Measurements from ENCODE around the gene ARHGAP44.
"Not testable (repeated sequence)": the region's sequence is repeated elsewhere in the genome, so short reads cannot be mapped to it uniquely, and the experiment has no call there.

Gene ARHGAP44

DNA sequence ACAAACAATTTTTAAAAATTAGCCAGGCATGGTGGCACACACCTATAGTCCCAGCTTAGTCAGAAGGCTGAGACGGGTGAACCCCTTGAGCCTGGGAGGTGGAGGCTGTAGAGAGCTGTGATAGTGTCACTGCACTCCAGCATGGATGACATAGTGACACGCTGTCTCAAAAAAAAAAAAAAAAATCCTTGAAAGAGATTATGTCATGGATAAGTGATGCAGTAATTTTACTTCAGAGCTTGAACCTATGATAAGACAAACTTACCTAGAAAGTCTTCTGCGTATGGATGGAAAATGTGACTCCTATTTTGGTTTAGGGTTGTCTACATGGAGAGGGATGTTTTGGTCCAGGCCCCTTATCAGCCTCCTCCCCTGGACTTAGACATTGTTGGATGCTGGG, 176.7 kb downstream of the ARHGAP44 start:
- in situ Hi-C loops (cut with MboI; ENCODE audit: low sequenced_read_pairs): no loop called here
- H3K4me3 ChIP-seq: no peak overlapping the region
- no peaks in the 10 kb centered on the region for H3K9me3 ChIP-seq
- DNase-seq (ENCODE audit: low spot score in 2 of 2): no peak
- H3K36me3 ChIP-seq (replicated peaks): no peaks in the 10 kb centered on the region
- no peaks in the 10 kb centered on the region for H3K4me1 ChIP-seq
- no peaks in the 10 kb centered on the region for H3K27me3 ChIP-seq (ENCODE audit: low read depth)

DNA sequence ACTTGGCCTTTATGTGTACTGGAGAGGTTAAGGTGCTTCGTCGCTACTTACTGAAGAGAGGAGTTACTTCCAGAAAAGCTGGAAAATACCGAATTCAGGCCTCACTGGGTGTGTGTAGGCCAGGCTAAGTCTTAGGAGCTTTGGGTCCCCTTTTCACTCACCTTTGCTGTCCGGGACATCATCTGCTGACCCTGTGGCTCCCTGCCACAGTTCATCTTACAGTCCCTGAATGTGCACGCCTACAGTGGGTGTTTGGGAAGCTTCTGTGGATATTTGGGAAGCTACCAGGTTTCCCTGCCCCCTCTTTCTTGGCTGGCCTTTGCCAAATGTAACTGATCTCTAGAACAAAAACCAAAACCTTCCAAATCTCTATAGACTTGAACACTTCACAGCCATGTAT, 177.1 kb downstream of the ARHGAP44 start:
- Histone ChIP-seq H3K36me3 (replicated peaks) (no peaks in the 10 kb centered on the region), H3K9me3 (no peaks in the 10 kb centered on the region), H3K4me3 (no peak overlapping the region), H3K27me3 (ENCODE audit: low read depth) (no peaks in the 10 kb centered on the region), H3K4me1 (no peaks in the 10 kb centered on the region)
- in situ Hi-C loops (cut with MboI; ENCODE audit: low sequenced_read_pairs): no loop called here
- no peak for DNase-seq (ENCODE audit: low spot score in 2 of 2)

DNA sequence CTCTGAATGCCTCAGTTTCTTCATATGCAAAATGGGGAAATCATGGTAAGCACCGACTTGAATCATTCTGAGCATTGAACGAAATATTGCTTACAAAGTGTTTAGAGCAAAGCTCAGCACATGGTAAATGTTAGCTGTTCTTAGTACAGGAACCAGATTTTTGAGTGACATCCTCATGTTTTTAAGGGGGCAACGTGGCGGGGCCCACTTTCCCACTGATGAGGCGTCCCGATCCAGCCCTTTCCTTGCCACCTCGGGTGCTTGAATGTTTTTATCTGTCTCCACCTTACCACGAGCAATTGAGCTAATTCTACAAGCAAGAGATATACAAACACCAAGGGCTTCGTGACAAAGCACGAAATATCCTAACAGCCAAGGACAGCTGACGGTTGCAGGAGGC, 178.7 kb downstream of the ARHGAP44 start:
- in situ Hi-C loops (cut with MboI; ENCODE audit: low sequenced_read_pairs): no loop called here
- Histone ChIP-seq H3K27me3 (ENCODE audit: low read depth) (no peaks in the 10 kb centered on the region), H3K4me1 (no peaks in the 10 kb centered on the region), H3K9me3 (no peaks in the 10 kb centered on the region), H3K36me3 (replicated peaks) (no peaks in the 10 kb centered on the region), H3K4me3 (no peak overlapping the region)
- DNase-seq (ENCODE audit: low spot score in 2 of 2): no peak

DNA sequence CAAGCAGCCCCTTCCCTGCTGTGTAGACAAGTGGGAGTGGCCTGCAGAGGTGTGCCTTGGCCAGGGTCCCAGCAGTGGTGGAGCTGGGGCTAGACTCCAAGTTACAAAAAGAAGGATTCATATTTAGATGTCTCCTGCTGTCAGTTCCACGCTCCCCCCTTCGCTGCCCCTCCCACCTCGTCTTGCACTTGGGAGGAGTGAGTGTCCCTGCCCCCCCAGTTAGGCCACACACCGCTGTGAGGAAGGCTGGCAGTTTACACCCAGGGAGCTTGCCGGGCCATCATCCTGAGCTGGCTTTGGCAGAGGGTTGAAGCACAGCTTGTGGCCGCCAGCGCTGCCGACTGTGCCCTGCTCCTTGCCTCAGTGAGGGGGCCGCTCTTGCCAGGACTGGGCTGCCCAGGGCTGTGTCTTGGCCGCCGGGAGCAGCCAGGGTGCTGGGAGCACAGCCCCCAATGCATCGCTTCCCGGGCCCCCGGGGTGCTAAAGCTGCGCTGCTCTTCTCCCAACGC, 184.3 kb downstream of the ARHGAP44 start:
- no peaks in the 10 kb centered on the region for H3K36me3 ChIP-seq (replicated peaks)
- DNase-seq (ENCODE audit: low spot score in 2 of 2): no peak
- H3K9me3 ChIP-seq: no peaks in the 10 kb centered on the region
- no peaks in the 10 kb centered on the region for H3K4me1 ChIP-seq
- H3K4me3 ChIP-seq: no peak overlapping the region
- H3K27me3 ChIP-seq (ENCODE audit: low read depth): no peaks in the 10 kb centered on the region
- in situ Hi-C loops (cut with MboI; ENCODE audit: low sequenced_read_pairs): no loop called here

DNA sequence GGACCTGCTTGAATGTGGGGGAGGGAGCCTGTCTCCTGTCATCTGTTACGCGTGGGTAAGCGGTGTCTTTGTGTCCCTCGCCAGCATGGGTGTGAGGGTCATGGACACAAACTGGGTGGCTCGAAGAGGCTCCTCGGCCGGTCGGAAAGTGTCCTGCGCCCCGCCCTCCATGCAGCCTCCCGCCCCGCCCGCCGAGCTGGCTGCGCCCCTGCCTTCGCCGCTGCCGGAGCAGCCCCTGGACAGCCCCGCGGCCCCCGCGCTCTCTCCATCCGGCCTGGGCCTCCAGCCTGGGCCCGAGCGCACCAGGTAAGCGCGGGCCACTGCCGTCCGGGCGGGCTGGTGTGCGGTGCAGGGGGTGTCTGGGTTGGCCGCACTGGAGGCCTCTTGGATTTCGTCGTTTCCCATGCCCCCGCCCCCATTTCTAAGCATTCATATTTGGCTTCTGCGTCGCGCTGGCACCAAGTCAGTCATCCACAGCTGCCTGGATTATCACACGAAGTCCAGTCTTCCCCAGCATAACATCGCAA, 184.8 kb downstream of the ARHGAP44 start:
- Histone ChIP-seq H3K27me3 (ENCODE audit: low read depth) (no peaks in the 10 kb centered on the region), H3K36me3 (replicated peaks) (no peaks in the 10 kb centered on the region), H3K4me3 (no peak overlapping the region), H3K4me1 (no peaks in the 10 kb centered on the region), H3K9me3 (no peaks in the 10 kb centered on the region)
- in situ Hi-C loops (cut with MboI; ENCODE audit: low sequenced_read_pairs): no loop called here
- DNase-seq (ENCODE audit: low spot score in 2 of 2): no peak

DNA sequence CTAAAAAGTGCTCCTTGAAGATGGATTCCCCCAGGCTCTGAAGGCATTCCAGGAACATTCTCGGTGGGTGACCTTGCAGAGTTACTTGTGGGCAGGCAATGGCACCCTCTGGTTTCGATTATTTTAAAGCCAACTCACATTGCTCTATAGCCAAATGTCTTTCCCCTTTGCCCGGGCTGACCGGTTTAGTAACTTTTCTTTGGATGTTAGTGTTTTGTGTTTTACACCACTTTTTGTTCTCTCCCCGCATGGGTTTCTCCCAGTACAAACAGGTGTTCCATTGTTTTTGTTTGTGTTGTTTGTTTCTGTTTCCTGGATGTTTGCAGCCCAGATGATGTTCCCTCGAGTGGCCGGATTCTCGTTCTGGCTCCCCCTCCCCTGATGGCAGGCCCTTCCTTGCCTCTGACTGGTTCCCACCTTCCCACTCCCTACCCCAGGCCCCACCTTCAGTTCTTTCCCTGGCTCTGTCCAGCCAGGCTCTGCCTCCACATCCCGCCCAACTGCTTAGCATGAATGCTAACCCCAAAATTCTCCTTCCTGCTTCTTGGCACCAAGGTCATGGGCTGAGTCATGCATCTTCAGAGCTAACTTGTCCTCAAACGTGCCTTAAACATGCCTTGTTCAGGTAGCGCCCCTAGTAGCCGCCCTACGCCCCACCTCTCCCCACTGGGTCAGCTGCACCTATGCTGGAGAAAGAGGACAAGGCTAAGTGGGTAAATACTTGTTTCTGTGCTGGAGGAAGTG, 187.9 kb downstream of the ARHGAP44 start:
- Histone ChIP-seq H3K4me1 (no peaks in the 10 kb centered on the region), H3K27me3 (ENCODE audit: low read depth) (no peaks in the 10 kb centered on the region), H3K4me3 (no peak overlapping the region), H3K9me3 (no peaks in the 10 kb centered on the region), H3K36me3 (replicated peaks) (no peaks in the 10 kb centered on the region)
- in situ Hi-C loops (cut with MboI; ENCODE audit: low sequenced_read_pairs): no loop called here
- DNase-seq (ENCODE audit: low spot score in 2 of 2): no peak

DNA sequence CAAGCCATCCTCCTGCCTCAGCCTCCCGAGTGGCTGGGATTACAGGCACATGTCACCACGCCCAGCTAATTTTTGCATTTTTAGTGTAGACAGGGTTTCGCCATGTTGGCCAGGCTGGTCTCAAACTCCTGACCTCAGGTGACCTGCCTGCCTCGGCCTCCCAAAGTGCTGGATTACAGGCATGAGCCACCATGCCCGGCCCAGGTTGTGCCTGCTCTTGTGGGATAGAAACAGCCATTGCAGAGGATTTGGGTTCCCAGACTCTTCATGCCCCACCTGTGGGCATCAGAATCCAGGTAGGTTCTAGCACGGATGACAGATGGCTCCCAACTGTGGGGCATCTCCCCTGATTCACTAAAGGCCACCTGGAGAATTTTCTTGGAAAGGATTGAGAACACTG, 189.5 kb downstream of the ARHGAP44 start:
- H3K4me3 ChIP-seq; H3K36me3 ChIP-seq (replicated peaks); H3K9me3 ChIP-seq; H3K4me1 ChIP-seq; H3K27me3 ChIP-seq (ENCODE audit: low read depth); DNase-seq (ENCODE audit: low spot score in 2 of 2); in situ Hi-C loops (cut with MboI; ENCODE audit: low sequenced_read_pairs): not testable (repeated sequence)

DNA sequence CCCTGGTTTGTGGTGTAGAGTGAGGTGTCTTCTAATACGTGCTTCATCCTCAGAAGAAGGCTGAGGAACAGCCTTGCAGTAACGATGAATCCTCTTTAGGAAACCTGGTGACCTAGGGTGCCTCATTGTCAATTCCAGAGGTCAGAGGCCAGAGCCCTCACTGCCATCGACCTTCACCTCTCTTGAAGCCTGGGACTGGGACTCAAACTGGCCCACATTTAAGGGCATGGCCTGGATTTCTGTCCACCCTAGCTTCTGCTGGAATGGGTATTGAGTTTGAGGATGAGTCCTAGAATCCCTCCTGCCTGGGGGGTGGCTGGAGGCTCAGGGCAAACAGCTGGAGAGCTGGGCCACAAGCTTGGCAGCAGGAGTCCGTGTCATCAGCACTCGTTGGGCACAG, 189.9 kb downstream of the ARHGAP44 start:
- H3K4me3 ChIP-seq: no peak overlapping the region
- no peaks in the 10 kb centered on the region for H3K9me3 ChIP-seq
- H3K36me3 ChIP-seq (replicated peaks): no peaks in the 10 kb centered on the region
- no peaks in the 10 kb centered on the region for H3K4me1 ChIP-seq
- in situ Hi-C loops (cut with MboI; ENCODE audit: low sequenced_read_pairs): no loop called here
- H3K27me3 ChIP-seq (ENCODE audit: low read depth): no peaks in the 10 kb centered on the region
- no peak for DNase-seq (ENCODE audit: low spot score in 2 of 2)

DNA sequence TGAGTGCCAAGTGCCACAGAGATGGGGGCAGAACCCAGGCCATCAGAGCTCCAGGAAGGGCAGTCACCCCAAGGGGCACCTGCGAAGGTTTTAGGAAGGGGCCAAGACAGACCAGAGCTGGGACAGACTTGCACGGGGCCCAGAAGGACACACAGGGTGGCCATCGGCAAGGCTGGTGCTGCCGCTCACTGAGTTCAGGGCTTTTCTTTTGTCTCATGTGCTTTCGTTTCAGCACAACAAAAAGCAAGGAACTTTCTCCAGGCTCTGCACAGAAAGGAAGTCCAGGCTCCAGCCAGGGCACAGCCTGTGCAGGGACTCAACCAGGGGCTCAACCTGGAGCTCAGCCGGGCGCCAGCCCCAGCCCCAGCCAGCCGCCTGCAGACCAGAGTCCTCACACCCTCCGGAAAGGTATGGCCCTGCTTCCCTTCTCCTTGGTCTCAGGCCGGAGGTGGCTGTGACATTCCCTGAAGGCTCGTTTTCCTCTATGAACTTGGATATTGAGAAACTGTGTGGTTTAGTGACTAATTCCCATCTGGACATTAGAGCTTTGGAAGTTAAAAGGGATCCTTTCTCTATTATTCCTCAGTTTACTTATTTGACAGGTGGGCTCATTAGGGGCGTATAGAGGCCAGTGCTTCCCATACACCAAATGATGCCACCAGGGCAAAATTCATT, 190.7 kb downstream of the ARHGAP44 start:
- Histone ChIP-seq H3K4me1 (no peaks in the 10 kb centered on the region), H3K9me3 (no peaks in the 10 kb centered on the region), H3K36me3 (replicated peaks) (no peaks in the 10 kb centered on the region), H3K4me3 (no peak overlapping the region), H3K27me3 (ENCODE audit: low read depth) (no peaks in the 10 kb centered on the region)
- in situ Hi-C loops (cut with MboI; ENCODE audit: low sequenced_read_pairs): no loop called here
- DNase-seq (ENCODE audit: low spot score in 2 of 2): no peak

DNA sequence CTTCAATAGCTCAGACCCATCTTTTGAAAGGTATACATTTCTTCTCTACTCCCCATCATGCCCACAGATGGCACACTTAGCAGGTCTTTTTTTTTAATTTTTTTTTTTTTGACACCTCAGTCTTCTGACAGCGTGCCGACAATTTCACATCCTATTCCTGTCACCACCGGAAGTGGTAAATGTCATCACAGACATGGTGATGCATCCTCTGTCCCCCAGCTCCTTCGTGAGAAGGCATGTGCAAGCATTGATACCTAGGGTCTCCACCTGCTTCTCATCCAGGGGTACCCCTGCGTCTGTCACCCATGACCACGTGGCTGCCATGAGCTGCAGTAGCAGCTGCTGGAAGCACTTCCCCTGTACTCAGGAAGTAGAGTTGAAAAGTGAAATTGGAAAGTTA, 192.9 kb downstream of the ARHGAP44 start:
- H3K4me3 ChIP-seq: no peak overlapping the region
- in situ Hi-C loops (cut with MboI; ENCODE audit: low sequenced_read_pairs): no loop called here
- no peaks in the 10 kb centered on the region for H3K4me1 ChIP-seq
- no peaks in the 10 kb centered on the region for H3K36me3 ChIP-seq (replicated peaks)
- no peak for DNase-seq (ENCODE audit: low spot score in 2 of 2)
- H3K9me3 ChIP-seq: no peaks in the 10 kb centered on the region
- H3K27me3 ChIP-seq (ENCODE audit: low read depth): no peaks in the 10 kb centered on the region

DNA sequence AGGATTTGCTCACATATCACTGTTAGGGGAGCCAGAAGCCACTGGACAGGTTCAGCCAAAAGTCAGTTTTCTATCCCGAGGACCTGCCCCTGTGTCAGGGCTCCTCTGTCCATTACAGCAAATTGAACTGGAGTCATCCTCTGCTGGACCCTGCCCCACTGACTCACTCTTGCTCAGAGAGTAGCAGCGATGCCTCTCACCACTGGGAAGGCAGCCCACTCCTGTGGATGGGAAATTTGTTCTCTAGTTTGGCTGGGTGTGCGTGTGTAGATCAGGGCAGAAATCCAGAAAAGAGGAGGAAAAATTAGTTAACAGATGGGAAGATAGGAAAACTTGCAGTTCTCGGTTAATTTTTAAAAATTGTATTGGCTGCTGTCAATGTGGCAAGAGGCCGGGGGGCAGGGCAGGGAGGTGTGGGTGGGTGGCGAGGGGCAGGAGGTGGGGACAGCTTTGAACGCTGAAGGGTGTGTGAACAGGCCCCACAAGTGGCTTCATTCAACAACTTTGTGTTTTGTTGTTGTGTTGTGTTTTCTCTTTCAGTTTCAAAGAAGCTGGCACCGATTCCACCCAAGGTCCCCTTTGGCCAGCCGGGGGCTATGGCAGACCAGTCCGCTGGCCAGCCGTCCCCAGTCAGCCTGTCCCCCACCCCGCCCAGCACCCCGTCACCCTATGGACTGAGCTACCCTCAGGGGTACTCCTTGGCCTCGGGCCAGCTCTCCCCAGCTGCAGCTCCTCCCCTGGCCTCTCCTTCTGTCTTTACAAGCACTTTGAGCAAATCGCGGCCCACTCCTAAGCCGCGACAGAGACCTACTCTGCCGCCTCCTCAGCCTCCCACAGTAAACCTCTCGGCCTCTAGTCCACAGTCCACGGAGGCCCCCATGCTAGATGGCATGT, 194.9 kb downstream of the ARHGAP44 start:
- H3K4me3 ChIP-seq: no peak overlapping the region
- no peak for DNase-seq (ENCODE audit: low spot score in 2 of 2)
- H3K9me3 ChIP-seq: no peaks in the 10 kb centered on the region
- no peaks in the 10 kb centered on the region for H3K4me1 ChIP-seq
- in situ Hi-C loops (cut with MboI; ENCODE audit: low sequenced_read_pairs): no loop called here
- H3K27me3 ChIP-seq (ENCODE audit: low read depth): no peaks in the 10 kb centered on the region
- no peaks in the 10 kb centered on the region for H3K36me3 ChIP-seq (replicated peaks)

DNA sequence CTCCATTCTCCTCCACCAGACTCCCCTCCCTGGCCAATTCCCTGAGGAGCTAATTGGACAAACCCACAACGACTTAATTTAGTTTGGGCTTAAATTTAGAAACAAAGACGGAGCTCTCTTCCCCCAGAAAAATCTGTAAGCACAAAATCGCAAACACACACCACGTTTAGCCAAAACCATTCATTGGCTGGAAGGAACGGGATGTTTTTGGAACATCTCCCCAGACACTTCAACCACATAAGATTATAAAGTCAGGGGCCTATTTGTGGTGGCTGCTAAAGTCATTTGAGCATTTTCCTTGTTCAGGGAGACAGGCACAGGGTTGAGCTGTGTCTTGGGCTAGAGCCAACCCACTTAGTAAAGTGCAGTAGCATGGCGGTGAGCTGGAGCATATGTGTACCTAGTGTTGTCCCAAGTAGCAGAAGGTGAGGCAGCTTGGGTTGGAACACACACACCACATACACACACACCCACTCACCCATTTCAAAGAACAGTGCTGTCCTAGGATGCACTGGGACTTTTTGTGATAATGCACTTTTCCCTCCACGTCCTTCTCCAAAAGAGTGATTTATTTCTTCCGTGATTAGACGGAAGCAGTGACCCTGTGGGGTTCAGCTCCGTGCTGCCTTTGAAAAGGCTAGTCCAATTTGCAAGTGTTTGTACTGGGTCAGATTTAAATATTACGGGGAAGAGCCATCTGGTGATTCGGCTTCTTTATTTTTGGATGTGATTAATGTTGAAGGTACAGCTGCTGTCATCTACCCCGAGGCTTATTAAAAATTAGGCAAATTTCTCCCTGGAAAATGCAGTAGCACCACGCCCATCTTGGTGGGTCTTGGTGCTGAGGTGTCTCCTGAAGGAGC, 196.4 kb downstream of the ARHGAP44 start:
- Histone ChIP-seq H3K27me3 (ENCODE audit: low read depth) (no peaks in the 10 kb centered on the region), H3K4me3 (no peak overlapping the region), H3K4me1 (no peaks in the 10 kb centered on the region), H3K9me3 (no peaks in the 10 kb centered on the region), H3K36me3 (replicated peaks) (peaks cover under 1% of the 10 kb centered on the region; the same call in 1 of the 2 replicates)
- in situ Hi-C loops (cut with MboI; ENCODE audit: low sequenced_read_pairs): no loop called here
- no peak for DNase-seq (ENCODE audit: low spot score in 2 of 2)

DNA sequence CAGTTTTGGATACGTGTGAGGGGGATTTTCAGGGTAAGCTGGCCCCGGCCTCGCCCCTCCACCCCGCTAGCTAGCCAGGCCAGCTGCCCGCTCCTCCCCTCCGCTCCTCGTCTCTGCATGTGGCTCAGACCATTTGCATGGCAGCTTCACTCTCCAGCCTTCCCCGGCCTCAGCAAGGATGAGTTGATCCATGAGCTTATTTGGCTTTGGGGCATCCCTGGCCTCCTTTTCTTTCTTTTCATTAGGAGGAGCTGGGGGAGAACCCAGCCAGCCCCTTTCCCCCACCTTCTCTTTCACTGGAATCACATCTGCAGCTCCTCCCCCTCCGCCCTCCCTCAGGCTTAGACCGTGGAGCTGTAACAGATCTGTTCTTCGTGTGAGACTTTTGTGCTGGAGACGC, 197.8 kb downstream of the ARHGAP44 start:
- peaks cover 13% of the 10 kb centered on the region for H3K36me3 ChIP-seq (replicated peaks)
- H3K9me3 ChIP-seq: no peaks in the 10 kb centered on the region
- in situ Hi-C loops (cut with MboI; ENCODE audit: low sequenced_read_pairs): no loop called here
- no peak overlapping the region for H3K4me3 ChIP-seq
- DNase-seq (ENCODE audit: low spot score in 2 of 2): no peak
- no peaks in the 10 kb centered on the region for H3K27me3 ChIP-seq (ENCODE audit: low read depth)
- no peaks in the 10 kb centered on the region for H3K4me1 ChIP-seq

Measured in HAP-1 (cell line).